Activated CD8-positive, alpha-beta memory T cell treated with anti-CD3 and anti-CD28 coated beads, Interleukin-2, amount 10 ng/mL, durations not matched to agents 7 days and 5 days (primary cell): ENCODE results near the gene AURKA. TPM values are rescaled to one million over a fixed set of nuclear protein-coding genes. Genes with fewer than 3 reads are reported as not detected.

Experiments used
- ATAC-seq: fragments of 150-1000 bp; cut with Tn5 transposase; one replicate; pipeline ENCODE4 v1.10.0; 2021; ENCODE audit warnings: moderate library complexity
- CTCF ChIA-PET: fragments of 350-600 bp; sonication (Branson Sonifier 250); formaldehyde crosslinking; loops from one replicate; lab custom pipeline; 2021; ENCODE audit warnings: antibody characterized with exemption; lab: Charles Lee
- DNase-seq: peaks from one replicate; pipeline ENCODE4 v3.0.0-alpha.2; 2020
- H3K27ac Mint-ChIP-seq: one replicate; pipeline ENCODE4 v1.8.0; 2021; ENCODE audit warnings: mild to moderate bottlenecking, mixed read lengths
- H3K27me3 Mint-ChIP-seq: one replicate; pipeline ENCODE4 v1.8.0; 2021; ENCODE audit warnings: mixed read lengths
- H3K36me3 Mint-ChIP-seq: one replicate; pipeline ENCODE4 v1.8.0; 2021; ENCODE audit warnings: mild to moderate bottlenecking, mixed read lengths
- H3K4me1 Mint-ChIP-seq: one replicate; pipeline ENCODE4 v1.8.0; 2021; ENCODE audit warnings: mixed read lengths
- H3K4me3 Mint-ChIP-seq: one replicate; pipeline ENCODE4 v1.8.0; 2021; ENCODE audit warnings: mild to moderate bottlenecking, moderate library complexity, mixed read lengths
- H3K9me3 Mint-ChIP-seq: one replicate; pipeline ENCODE4 v1.8.0; 2022; ENCODE audit warnings: low read depth, mixed read lengths
- total RNA-seq, 2 experiments: library from RNA; stranded (reverse); gene quantifications; one replicate each; pipeline ENCODE4 v1.2.3, GENCODE V29; 2021

AURKA gene
- total RNA-seq, 2 experiments from 2014 or later, result 107 to 123 TPM

GRCh38 chr20:56360133-56360907 is 31.7 kb downstream of the AURKA start:
- no peaks in the 10 kb centered on the region for H3K36me3 Mint-ChIP-seq
- CTCF ChIA-PET, result interaction anchor here (0.9 to 1.6 kb wide), 2 partner anchors 9 to 15 kb away, joined by 4 to 5 read pairs; no protein-coding TSS in a partner anchor
- H3K4me1 Mint-ChIP-seq, result peaks cover 12% of the 10 kb centered on the region
- H3K27me3 Mint-ChIP-seq, result peaks cover 3% of the 10 kb centered on the region
- DNase-seq (no peak), ATAC-seq (no peak)
- H3K4me3 Mint-ChIP-seq, result peak overlapping the region; percentile 29
- no peaks in the 10 kb centered on the region for H3K9me3 Mint-ChIP-seq
- H3K27ac Mint-ChIP-seq, result no peak overlapping the region

GRCh38 chr20:56359212-56360132 is 32.5 kb downstream of the AURKA start:
- Mint-ChIP-seq H3K4me3 (peak overlapping the region; percentile 77), H3K27ac (no peak overlapping the region), H3K36me3 (no peaks in the 10 kb centered on the region), H3K9me3 (no peaks in the 10 kb centered on the region), H3K27me3 (peaks cover 4% of the 10 kb centered on the region), H3K4me1 (peaks cover 12% of the 10 kb centered on the region)
- ATAC-seq, result peak; percentile 5
- no peak for DNase-seq
- CTCF ChIA-PET, result interaction anchor here (0.7 to 1.6 kb wide), 3 partner anchors 8 to 157 kb away, joined by 3 to 4 read pairs (median 4); no protein-coding TSS in a partner anchor

- no peak within 1 kb of the TSS for H3K27ac Mint-ChIP-seq
- peak; percentile 86 for DNase-seq
- H3K4me1 Mint-ChIP-seq, result peaks cover 12% of the 10 kb centered on the region
- CTCF ChIA-PET, result interaction anchor here (0.7 to 1.2 kb wide), 4 partner anchors 9 to 157 kb away, joined by 3 to 6 read pairs (median 4); partner anchors contain the start of genes AURKA and CSTF1
- peak; percentile 100 for ATAC-seq
- peak within 1 kb of the TSS; percentile 77 for H3K4me3 Mint-ChIP-seq
- H3K9me3 Mint-ChIP-seq, result no peaks in the 10 kb centered on the region
- peaks cover 5% of the 10 kb centered on the region for H3K27me3 Mint-ChIP-seq
- no peaks in the 10 kb centered on the region for H3K36me3 Mint-ChIP-seq
These were observed 33.3 kb downstream of the AURKA start, which contains the start of gene FAM210B for GRCh38 chr20:56358600-56359211. FAM210B (plus strand) TSS chr20:56358974; CDS start chr20:56359006, 32 bp downstream.

GRCh38 chr20:56358070-56358469 is 33.9 kb downstream of the AURKA start:
- Mint-ChIP-seq H3K9me3 (no peaks in the 10 kb centered on the region), H3K4me3 (peak overlapping the region; percentile 56), H3K4me1 (peaks cover 12% of the 10 kb centered on the region), H3K36me3 (no peaks in the 10 kb centered on the region), H3K27me3 (peaks cover 9% of the 10 kb centered on the region), H3K27ac (no peak overlapping the region)
- ATAC-seq (no peak), DNase-seq (no peak)
- CTCF ChIA-PET, result interaction anchor here (0.7 to 1.2 kb wide), 3 partner anchors 18 to 158 kb away, joined by 3 to 6 read pairs (median 3); partner anchors contain the start of genes AURKA and CSTF1

- CTCF ChIA-PET, result no interaction called here
- Mint-ChIP-seq H3K4me3 (no peak overlapping the region), H3K27ac (no peak overlapping the region), H3K9me3 (no peaks in the 10 kb centered on the region), H3K4me1 (peaks cover 3% of the 10 kb centered on the region), H3K36me3 (no peaks in the 10 kb centered on the region), H3K27me3 (peaks cover 16% of the 10 kb centered on the region)
- DNase-seq (no peak), ATAC-seq (no peak)
These were observed 38.7 kb downstream of the AURKA start for GRCh38 chr20:56353356-56353755.

- Mint-ChIP-seq H3K9me3 (no peaks in the 10 kb centered on the region), H3K36me3 (no peaks in the 10 kb centered on the region), H3K27ac (no peak overlapping the region), H3K4me1 (no peaks in the 10 kb centered on the region), H3K27me3 (peaks cover 21% of the 10 kb centered on the region), H3K4me3 (no peak overlapping the region)
- no peak for DNase-seq
- ATAC-seq, result no peak
- CTCF ChIA-PET, result no interaction called here
These were observed 39.5 kb downstream of the AURKA start for GRCh38 chr20:56352345-56353055.

- Mint-ChIP-seq H3K4me3 (no peak overlapping the region), H3K36me3 (no peaks in the 10 kb centered on the region), H3K27ac (no peak overlapping the region), H3K4me1 (no peaks in the 10 kb centered on the region), H3K27me3 (peaks cover 24% of the 10 kb centered on the region), H3K9me3 (no peaks in the 10 kb centered on the region)
- CTCF ChIA-PET, result no interaction called here
- ATAC-seq (no peak), DNase-seq (no peak)
These were observed 41.2 kb downstream of the AURKA start for GRCh38 chr20:56350842-56351241.

GRCh38 chr20:56348746-56349145 is 43.3 kb downstream of the AURKA start:
- CTCF ChIA-PET, result no interaction called here
- ATAC-seq (no peak), DNase-seq (no peak)
- Mint-ChIP-seq H3K9me3 (no peaks in the 10 kb centered on the region), H3K4me1 (peaks cover 2% of the 10 kb centered on the region), H3K4me3 (no peak overlapping the region), H3K27ac (no peak overlapping the region), H3K27me3 (peaks cover 38% of the 10 kb centered on the region), H3K36me3 (no peaks in the 10 kb centered on the region)

- H3K4me1 Mint-ChIP-seq, result peaks cover 2% of the 10 kb centered on the region
- no peaks in the 10 kb centered on the region for H3K36me3 Mint-ChIP-seq
- H3K4me3 Mint-ChIP-seq, result no peak overlapping the region
- CTCF ChIA-PET, result no interaction called here
- no peak for ATAC-seq
- no peak overlapping the region for H3K27ac Mint-ChIP-seq
- peaks cover 40% of the 10 kb centered on the region for H3K27me3 Mint-ChIP-seq
- no peaks in the 10 kb centered on the region for H3K9me3 Mint-ChIP-seq
- DNase-seq, result no peak
These were observed 43.7 kb downstream of the AURKA start for GRCh38 chr20:56348305-56348693.

GRCh38 chr20:56347628-56348304 is 44.2 kb downstream of the AURKA start:
- ATAC-seq (no peak), DNase-seq (no peak)
- Mint-ChIP-seq H3K36me3 (no peaks in the 10 kb centered on the region), H3K4me3 (no peak overlapping the region), H3K9me3 (no peaks in the 10 kb centered on the region), H3K27me3 (peaks cover 44% of the 10 kb centered on the region), H3K27ac (no peak overlapping the region), H3K4me1 (peaks cover 2% of the 10 kb centered on the region)
- CTCF ChIA-PET, result no interaction called here

GRCh38 chr20:56345911-56346310 is 46.1 kb downstream of the AURKA start:
- DNase-seq (no peak), ATAC-seq (no peak)
- Mint-ChIP-seq H3K9me3 (no peaks in the 10 kb centered on the region), H3K4me3 (no peak overlapping the region), H3K36me3 (no peaks in the 10 kb centered on the region), H3K4me1 (peaks cover 2% of the 10 kb centered on the region), H3K27me3 (peaks cover 55% of the 10 kb centered on the region), H3K27ac (no peak overlapping the region)
- CTCF ChIA-PET, result no interaction called here

GRCh38 chr20:56343861-56344381 is 48.1 kb downstream of the AURKA start:
- Mint-ChIP-seq H3K4me3 (no peak overlapping the region), H3K4me1 (peaks cover 2% of the 10 kb centered on the region), H3K36me3 (no peaks in the 10 kb centered on the region), H3K27ac (no peak overlapping the region), H3K27me3 (peaks cover 67% of the 10 kb centered on the region), H3K9me3 (no peaks in the 10 kb centered on the region)
- CTCF ChIA-PET, result interaction anchor here (1.1 to 3.2 kb wide), 5 partner anchors 84 to 172 kb away, joined by 3 to 13 read pairs (median 4); partner anchors contain the start of gene MC3R
- ATAC-seq (peak; percentile 76), DNase-seq (peak; percentile 55)
